Uterus (tissue), 2 donors: ENCODE results near the gene OSBP.

Experiments
- POLR2A ChIP-seq, 2 donors: fragments of 450-650 bp; IDR thresholded peaks; one replicate each; pipeline ENCODE4 v1.6.1; 2016; ENCODE audit warnings: antibody characterized with exemption in 2 of 2, mild to moderate bottlenecking in 1 of 2, moderate library complexity in 1 of 2
- TF ChIP-seq, protein P1 (sequence below), 4 experiments: fragments of 200-600 bp in 2 of 4; fragments of 450-650 bp in 2 of 4; sonication (generic) in 2 of 4; IDR thresholded peaks; one replicate each; pipeline ENCODE4 v1.5.1; 2016 to 2019; ENCODE audit warnings: antibody characterized with exemption in 4 of 4, mild to moderate bottlenecking in 2 of 4, moderate library complexity in 1 of 4

- TF ChIP-seq, protein P1, sequence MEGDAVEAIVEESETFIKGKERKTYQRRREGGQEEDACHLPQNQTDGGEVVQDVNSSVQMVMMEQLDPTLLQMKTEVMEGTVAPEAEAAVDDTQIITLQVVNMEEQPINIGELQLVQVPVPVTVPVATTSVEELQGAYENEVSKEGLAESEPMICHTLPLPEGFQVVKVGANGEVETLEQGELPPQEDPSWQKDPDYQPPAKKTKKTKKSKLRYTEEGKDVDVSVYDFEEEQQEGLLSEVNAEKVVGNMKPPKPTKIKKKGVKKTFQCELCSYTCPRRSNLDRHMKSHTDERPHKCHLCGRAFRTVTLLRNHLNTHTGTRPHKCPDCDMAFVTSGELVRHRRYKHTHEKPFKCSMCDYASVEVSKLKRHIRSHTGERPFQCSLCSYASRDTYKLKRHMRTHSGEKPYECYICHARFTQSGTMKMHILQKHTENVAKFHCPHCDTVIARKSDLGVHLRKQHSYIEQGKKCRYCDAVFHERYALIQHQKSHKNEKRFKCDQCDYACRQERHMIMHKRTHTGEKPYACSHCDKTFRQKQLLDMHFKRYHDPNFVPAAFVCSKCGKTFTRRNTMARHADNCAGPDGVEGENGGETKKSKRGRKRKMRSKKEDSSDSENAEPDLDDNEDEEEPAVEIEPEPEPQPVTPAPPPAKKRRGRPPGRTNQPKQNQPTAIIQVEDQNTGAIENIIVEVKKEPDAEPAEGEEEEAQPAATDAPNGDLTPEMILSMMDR (IDR thresholded peaks at IDR 0.05), result no peak
- TF ChIP-seq POLR2A (IDR thresholded peaks at IDR 0.05), result no peak
Observed at GRCh38 chr11:59647245-59647980, 31.8 kb upstream of the OSBP start.
